K562 treated with DMSO at 1 percent for 48 hours (cell line): ENCODE measurements around the gene NTM. TPM values are rescaled to one million over a fixed set of nuclear protein-coding genes. Genes with fewer than 3 reads are reported as not detected.

ENCODE experiments used
- total RNA-seq: library from RNA; unstranded; fragments of 300-600 nt; gene quantifications from 2 replicates; pipeline ENCODE4 v1.2.3, GENCODE V29; 2022; ENCODE audit warnings: low replicate concordance; ENCODE audit errors: extremely low read depth

NTM gene
- total RNA-seq = not detected in 2 replicates

GRCh38 chr11:131370090-131370751, at the start of gene NTM:
NTM (plus strand) TSS chr11:131370615.

